BLaER1 treated with 17β-estradiol and CSF1 and Interleukin-3, amounts not matched to agents 10 nM and 100 nM (cell line): Measurements from ENCODE around the gene DTX4.

Experiments
- H3K27ac ChIP-seq, 11 experiments: shearing (Covaris generic); formaldehyde crosslinking; 2 replicates each; pipeline ENCODE4 v1.8.1; 2022
- H3K27me3 ChIP-seq, 11 experiments: shearing (Covaris generic); formaldehyde crosslinking; 2 replicates each; pipeline ENCODE4 v1.8.1; 2022
- H3K36me3 ChIP-seq, 11 experiments: shearing (Covaris generic); formaldehyde crosslinking; 2 replicates each; pipeline ENCODE4 v1.8.1; 2022
- H3K4me1 ChIP-seq, 10 experiments: shearing (Covaris generic); formaldehyde crosslinking; 2 replicates each; pipeline ENCODE4 v1.8.1; 2022
- H3K4me2 ChIP-seq, 11 experiments: shearing (Covaris generic); formaldehyde crosslinking; 2 replicates each; pipeline ENCODE4 v1.8.1; 2022
- H3K4me3 ChIP-seq, 10 experiments: shearing (Covaris generic); formaldehyde crosslinking; 2 replicates each; pipeline ENCODE4 v1.8.1; 2022
- H3K9ac ChIP-seq, 11 experiments: shearing (Covaris generic); formaldehyde crosslinking; 2 replicates each; pipeline ENCODE4 v1.8.1; 2022
- H3K9me3 ChIP-seq, 11 experiments: shearing (Covaris generic); formaldehyde crosslinking; replicated peaks in 1 of 11; 2 replicates each; pipeline ENCODE4 v1.8.1; 2022
- H4K20me1 ChIP-seq, 11 experiments: shearing (Covaris generic); formaldehyde crosslinking; 2 replicates each; pipeline ENCODE4 v1.8.1; 2022
- Cebpa-rat ChIP-seq, 11 experiments: shearing (Covaris generic); IDR thresholded peaks; 2 replicates each; pipeline ENCODE4 v1.8.1; 2022

The DTX4 gene

DNA sequence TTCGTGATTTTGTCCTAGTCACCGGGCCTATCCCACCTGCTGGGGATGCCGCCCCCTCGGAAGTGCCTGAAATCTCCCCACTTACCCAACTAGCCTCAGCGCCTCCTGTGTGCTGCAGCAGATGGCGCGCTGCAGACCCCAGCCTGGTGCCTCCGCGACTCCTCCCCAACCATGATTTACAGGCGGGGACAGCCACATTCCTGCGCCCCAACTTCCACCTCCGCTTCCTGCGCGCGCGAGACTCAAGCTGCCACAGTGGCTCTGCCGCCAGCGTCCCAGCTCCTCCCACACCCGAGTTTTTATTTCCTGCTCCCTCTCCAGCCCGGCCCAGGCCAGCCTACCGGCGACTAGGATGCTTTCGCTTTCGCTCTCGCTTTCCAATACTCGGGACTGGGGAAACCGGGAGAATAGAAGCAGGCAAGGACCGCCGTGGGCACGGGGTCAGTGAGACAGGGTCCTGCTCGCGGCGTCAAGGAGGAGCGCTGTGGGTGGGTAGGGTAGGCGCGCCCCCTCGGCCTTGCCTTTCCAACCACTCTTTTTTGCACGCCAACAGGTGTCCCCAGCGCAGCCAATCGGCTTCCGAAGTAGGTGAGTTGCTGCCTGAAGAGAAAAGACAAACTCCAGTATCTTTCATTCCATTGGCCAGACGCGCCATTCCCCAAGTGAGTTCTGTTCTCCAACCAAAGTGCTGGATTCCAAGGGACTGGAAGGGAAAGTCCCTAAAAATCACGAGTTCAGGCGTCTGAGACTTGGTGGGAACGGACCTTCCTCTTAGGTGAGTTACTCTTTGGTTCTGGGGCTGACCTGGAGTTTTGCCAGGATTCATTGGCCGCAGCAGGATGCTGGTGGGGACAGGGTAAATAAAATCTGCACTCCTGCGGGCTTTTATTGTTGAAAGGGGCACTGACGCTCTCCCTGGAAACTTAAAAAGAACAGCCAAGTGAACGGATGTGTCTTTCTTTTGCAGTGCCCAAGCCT is 29.1 kb upstream of the DTX4 start, which contains the start of gene FAM111A:
Gene FAM111A, plus strand, starts transcription at position 327 of the 978 bp plus-strand sequence. CDS start 6,017 bp downstream, outside the sequence.
- H3K4me1 ChIP-seq = peaks cover 39 to 62% (median 57%) of the 10 kb centered on the region in 10 experiments
- TF ChIP-seq Cebpa-rat (IDR thresholded peaks at IDR 0.05) = no peak
- H3K4me2 ChIP-seq = peak within 1 kb of the TSS; percentile 80 to 96 (median 91)
- H4K20me1 ChIP-seq = no peaks in the 10 kb centered on the region
- peak within 1 kb of the TSS; percentile 82 to 92 (median 86) for H3K9ac ChIP-seq
- H3K36me3 ChIP-seq = peaks cover 0 to 29% (median 4%) of the 10 kb centered on the region in 11 experiments; a peak in 11 of 22 replicates
- H3K4me3 ChIP-seq = peak within 1 kb of the TSS; percentile 69 to 83 (median 77)
- H3K27ac ChIP-seq = peak within 1 kb of the TSS; percentile 81 to 98 (median 90)
- no peaks in the 10 kb centered on the region for H3K27me3 ChIP-seq
- no peaks in the 10 kb centered on the region for H3K9me3 ChIP-seq

DNA sequence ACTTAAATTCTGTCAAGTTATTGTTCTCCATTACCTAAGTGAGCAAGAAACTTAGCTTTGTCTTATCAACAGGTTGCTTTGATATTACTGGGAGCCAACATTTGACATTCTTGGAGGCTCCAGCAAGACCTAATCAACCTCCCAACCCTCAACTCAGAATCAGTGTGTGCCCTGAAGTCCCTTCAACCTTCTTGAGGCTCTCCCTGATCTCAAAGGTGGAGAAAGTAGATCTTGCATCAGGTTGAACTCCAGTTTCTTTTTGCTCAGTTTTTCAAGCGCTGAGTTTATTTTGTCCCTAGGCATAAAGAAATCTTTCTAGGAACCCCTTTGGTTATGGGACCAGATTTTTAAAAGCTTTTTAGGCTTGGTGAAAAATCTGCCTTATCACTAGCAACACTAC is 27.8 kb upstream of the DTX4 start:
- Histone ChIP-seq H3K9me3 (no peaks in the 10 kb centered on the region), H4K20me1 (no peaks in the 10 kb centered on the region), H3K4me3 (peak overlapping the region; percentile 69 to 83 (median 77)), H3K27me3 (no peaks in the 10 kb centered on the region), H3K4me2 (peak overlapping the region; percentile 80 to 96 (median 91)), H3K9ac (peak overlapping the region; percentile 83 to 92 (median 88)), H3K27ac (peak overlapping the region; percentile 72 to 98 (median 92)), H3K4me1 (peaks cover 45 to 70% (median 61%) of the 10 kb centered on the region in 10 experiments), H3K36me3 (peaks cover 8 to 32% (median 14%) of the 10 kb centered on the region in 11 experiments; a peak in 20 of 22 replicates)
- no peak for TF ChIP-seq Cebpa-rat (IDR thresholded peaks at IDR 0.05)

DNA sequence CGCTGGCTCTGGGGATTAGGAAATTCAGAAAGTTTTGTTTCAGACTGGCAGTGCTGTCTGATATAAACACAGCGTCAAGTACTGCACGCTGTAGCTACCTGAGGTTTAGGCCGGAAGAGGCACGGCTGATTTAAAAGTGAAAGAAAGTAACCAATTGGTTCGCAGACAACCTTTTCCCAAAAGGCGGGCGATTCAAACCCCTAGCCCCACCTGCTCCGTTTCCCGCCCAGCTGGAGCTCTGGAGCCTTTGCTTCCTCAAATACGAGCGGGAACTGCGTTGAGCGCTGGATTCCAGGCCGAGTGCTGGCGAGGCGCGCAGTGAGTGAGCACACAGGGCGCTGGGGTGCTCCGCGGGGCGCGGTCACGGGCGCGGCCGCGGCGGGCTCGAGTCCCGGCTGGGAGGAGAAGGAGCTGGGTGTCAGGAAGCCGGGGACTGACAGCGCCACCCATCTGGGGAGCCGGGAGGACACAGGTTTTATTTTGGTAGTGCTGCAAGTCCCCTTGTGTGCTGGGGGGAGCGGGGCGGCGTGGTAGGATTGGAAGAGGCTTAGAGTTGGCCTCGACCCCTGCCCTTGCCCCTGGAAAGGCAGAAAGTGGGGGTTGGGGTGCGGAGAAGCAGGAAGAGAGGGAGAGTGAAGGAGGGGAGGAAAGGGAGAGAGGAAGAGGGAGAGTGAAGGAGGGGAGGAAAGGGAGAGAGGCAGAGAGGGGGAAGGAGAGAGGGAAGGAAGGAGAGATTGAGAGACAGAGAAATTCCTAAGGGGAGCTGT is 27.2 kb upstream of the DTX4 start:
- peak overlapping the region; percentile 69 to 83 (median 77) for H3K4me3 ChIP-seq
- H4K20me1 ChIP-seq = no peaks in the 10 kb centered on the region
- TF ChIP-seq Cebpa-rat (IDR thresholded peaks at IDR 0.05) = no peak
- peak overlapping the region; percentile 80 to 96 (median 91) for H3K4me2 ChIP-seq
- H3K9ac ChIP-seq = peak overlapping the region; percentile 83 to 92 (median 88)
- H3K36me3 ChIP-seq = peaks cover 15 to 39% (median 21%) of the 10 kb centered on the region in 11 experiments; a peak in 20 of 22 replicates
- H3K9me3 ChIP-seq = no peaks in the 10 kb centered on the region
- H3K27me3 ChIP-seq = no peaks in the 10 kb centered on the region
- H3K4me1 ChIP-seq = peaks cover 49 to 70% (median 61%) of the 10 kb centered on the region in 10 experiments
- H3K27ac ChIP-seq = peak overlapping the region; percentile 72 to 98 (median 92)

DNA sequence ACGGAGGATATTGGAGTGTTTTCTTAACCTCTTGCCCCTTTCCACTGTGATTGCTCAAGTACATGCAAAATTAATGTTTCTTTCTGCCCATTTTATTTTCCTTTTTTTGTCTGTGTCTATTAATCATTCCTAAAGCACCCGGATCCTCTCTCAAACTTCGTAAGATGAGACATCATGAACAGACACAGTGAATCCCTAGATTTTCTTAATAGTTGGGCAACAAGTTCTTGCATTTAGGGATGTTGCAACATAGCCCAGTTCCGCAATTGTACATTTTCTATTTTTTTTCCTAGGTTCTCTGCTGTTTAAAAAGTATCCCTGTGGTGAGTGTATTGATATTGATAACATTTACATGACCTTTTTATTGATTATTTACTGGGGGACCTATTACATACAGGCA is 26.4 kb upstream of the DTX4 start:
- peak overlapping the region; percentile 83 to 92 (median 88) for H3K9ac ChIP-seq
- peaks cover 50 to 70% (median 61%) of the 10 kb centered on the region in 10 experiments for H3K4me1 ChIP-seq
- H3K27ac ChIP-seq = peak overlapping the region; percentile 72 to 98 (median 92)
- H3K9me3 ChIP-seq = no peaks in the 10 kb centered on the region
- no peaks in the 10 kb centered on the region for H3K27me3 ChIP-seq
- H3K4me3 ChIP-seq = peak overlapping the region; percentile 69 to 83 (median 77)
- H4K20me1 ChIP-seq = no peaks in the 10 kb centered on the region
- H3K4me2 ChIP-seq = peak overlapping the region; percentile 80 to 96 (median 91)
- peaks cover 22 to 46% (median 29%) of the 10 kb centered on the region in 11 experiments; a peak in 20 of 22 replicates for H3K36me3 ChIP-seq
- peak in 8 of 11 experiments; percentile 69 to 97 (median 82); a peak in 12 of 22 replicates for TF ChIP-seq Cebpa-rat (IDR thresholded peaks at IDR 0.05)

DNA sequence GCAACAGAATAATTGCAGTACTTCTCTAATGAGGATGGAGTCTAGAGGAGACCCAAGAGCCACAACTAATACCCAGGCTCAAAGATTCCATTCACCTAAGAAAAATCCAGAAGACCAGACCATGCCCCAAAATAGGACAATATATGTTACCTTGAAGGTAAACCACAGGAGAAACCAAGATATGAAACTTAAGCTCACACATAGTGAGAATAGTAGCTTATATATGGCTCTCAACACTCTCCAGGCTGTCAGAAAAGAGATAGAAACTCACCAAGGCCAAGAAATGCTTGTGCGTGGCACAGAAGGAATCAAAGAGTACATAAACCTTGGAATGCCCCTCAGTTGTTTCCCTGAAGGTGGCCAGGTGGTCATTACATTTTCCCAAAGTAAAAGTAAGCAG is 20.2 kb upstream of the DTX4 start:
- H3K4me2 ChIP-seq = no peak overlapping the region
- no peaks in the 10 kb centered on the region for H3K27me3 ChIP-seq
- no peak overlapping the region for H3K27ac ChIP-seq
- H3K4me1 ChIP-seq = peaks cover 15 to 26% (median 18%) of the 10 kb centered on the region in 10 experiments
- no peak overlapping the region for H3K4me3 ChIP-seq
- peaks cover 0 to 8% (median 0%) of the 10 kb centered on the region in 11 experiments; a peak in 2 of 22 replicates for H4K20me1 ChIP-seq
- H3K9me3 ChIP-seq = no peaks in the 10 kb centered on the region
- no peak for TF ChIP-seq Cebpa-rat (IDR thresholded peaks at IDR 0.05)
- peaks cover 43 to 85% (median 73%) of the 10 kb centered on the region in 11 experiments for H3K36me3 ChIP-seq
- H3K9ac ChIP-seq = no peak overlapping the region

DNA sequence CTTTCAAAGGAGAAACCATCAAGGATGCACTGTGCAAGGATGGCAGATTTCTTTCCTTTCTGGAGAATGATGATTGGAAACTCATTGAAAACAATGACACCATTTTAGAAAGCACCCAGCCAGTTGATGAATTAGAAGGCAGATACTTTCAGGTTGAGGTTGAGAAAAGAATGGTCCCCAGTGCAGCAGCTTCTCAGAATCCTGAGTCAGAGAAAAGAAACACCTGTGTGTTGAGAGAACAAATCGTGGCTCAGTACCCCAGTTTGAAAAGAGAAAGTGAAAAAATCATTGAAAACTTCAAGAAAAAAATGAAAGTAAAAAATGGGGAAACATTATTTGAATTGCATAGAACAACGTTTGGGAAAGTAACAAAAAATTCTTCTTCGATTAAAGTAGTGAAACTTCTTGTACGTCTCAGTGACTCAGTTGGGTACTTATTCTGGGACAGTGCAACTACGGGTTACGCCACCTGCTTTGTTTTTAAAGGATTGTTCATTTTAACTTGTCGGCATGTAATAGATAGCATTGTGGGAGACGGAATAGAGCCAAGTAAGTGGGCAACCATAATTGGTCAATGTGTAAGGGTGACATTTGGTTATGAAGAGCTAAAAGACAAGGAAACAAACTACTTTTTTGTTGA is 19.5 kb upstream of the DTX4 start:
- Histone ChIP-seq H3K27me3 (no peaks in the 10 kb centered on the region), H3K4me3 (no peak overlapping the region), H3K9ac (no peak overlapping the region), H3K27ac (no peak overlapping the region), H3K9me3 (no peaks in the 10 kb centered on the region), H3K4me2 (no peak overlapping the region), H3K4me1 (peaks cover 13 to 26% (median 18%) of the 10 kb centered on the region in 10 experiments), H4K20me1 (peaks cover 0 to 8% (median 0%) of the 10 kb centered on the region in 11 experiments; a peak in 2 of 22 replicates), H3K36me3 (peaks cover 43 to 78% (median 72%) of the 10 kb centered on the region in 11 experiments)
- no peak for TF ChIP-seq Cebpa-rat (IDR thresholded peaks at IDR 0.05)

DNA sequence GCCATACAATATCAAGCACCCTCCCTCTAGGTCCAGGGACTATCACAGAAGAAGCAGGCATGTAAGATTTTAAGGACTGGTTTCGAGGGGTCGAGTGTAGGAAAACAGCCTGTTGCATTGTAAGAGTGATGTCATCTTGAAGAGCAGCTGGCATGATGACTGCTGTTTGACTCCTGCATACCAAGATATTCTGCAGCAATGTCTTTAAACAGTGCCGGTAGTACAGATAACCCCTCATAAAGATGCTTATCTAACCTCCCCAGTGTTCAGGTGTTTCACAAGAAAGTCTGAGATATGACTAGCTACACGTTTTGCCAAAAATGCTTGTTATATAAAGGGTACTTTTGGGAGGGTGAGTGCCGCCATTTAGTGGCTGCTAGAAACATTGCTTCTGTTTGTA is 17.3 kb upstream of the DTX4 start:
- Histone ChIP-seq H4K20me1 (peaks cover 0 to 8% (median 0%) of the 10 kb centered on the region in 11 experiments; a peak in 2 of 22 replicates), H3K9ac (no peak overlapping the region), H3K4me2 (no peak overlapping the region), H3K4me1 (peaks cover 16 to 28% (median 23%) of the 10 kb centered on the region in 10 experiments), H3K36me3 (peaks cover 30 to 58% (median 53%) of the 10 kb centered on the region in 11 experiments), H3K4me3 (no peak overlapping the region), H3K27me3 (no peaks in the 10 kb centered on the region), H3K27ac (no peak overlapping the region), H3K9me3 (no peaks in the 10 kb centered on the region)
- no peak for TF ChIP-seq Cebpa-rat (IDR thresholded peaks at IDR 0.05)

DNA sequence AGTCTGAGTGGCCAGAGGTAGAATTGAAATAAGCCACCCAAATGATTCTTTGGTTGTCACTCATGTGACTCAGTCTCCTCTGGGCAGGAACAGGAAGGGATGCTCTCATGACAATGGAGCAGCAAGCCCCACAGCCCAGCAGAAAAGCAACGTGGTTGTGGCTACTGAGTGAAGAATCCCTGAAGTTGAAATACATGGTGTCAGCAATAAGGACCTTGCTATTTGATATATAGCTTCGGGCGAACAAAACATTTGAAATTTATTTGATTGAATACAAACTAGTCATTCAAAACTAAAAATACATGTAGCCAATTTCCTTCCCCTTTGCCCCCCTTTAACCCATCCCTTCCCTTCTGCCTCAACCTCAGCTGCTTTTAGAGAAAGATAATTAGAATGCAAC is 14.5 kb upstream of the DTX4 start:
- Histone ChIP-seq H3K27ac (peak overlapping the region in 9 of 11 experiments; percentile 29 to 84 (median 73); a peak in 17 of 22 replicates), H3K4me3 (peak overlapping the region in 2 of 10 experiments; percentile 30 to 54; a peak in 3 of 20 replicates), H3K9ac (peak overlapping the region in 7 of 11 experiments; percentile 26 to 72 (median 52); a peak in 8 of 22 replicates), H3K4me2 (peak overlapping the region; percentile 42 to 83 (median 78)), H3K4me1 (peaks cover 16 to 28% (median 22%) of the 10 kb centered on the region in 10 experiments), H4K20me1 (peaks cover 0 to 8% (median 0%) of the 10 kb centered on the region in 11 experiments; a peak in 1 of 22 replicates), H3K36me3 (peaks cover 7 to 30% (median 26%) of the 10 kb centered on the region in 11 experiments; a peak in 21 of 22 replicates), H3K9me3 (no peaks in the 10 kb centered on the region), H3K27me3 (no peaks in the 10 kb centered on the region)
- no peak for TF ChIP-seq Cebpa-rat (IDR thresholded peaks at IDR 0.05)
